GM18508 (cell line): ENCODE data around the gene SAMSN1.
"Not testable (repeated sequence)": the region's sequence is repeated elsewhere in the genome, so short reads cannot be mapped to it uniquely, and the experiment has no call there.

ENCODE experiments used
- ATAC-seq: cut with Tn5 transposase; IDR thresholded peaks from one replicate; pipeline ENCODE4 v1.9.1; 2021; ENCODE audit warnings: moderate number of reproducible peaks; ENCODE audit not compliant: insufficient read depth, unreplicated experiment

SAMSN1 gene

DNA sequence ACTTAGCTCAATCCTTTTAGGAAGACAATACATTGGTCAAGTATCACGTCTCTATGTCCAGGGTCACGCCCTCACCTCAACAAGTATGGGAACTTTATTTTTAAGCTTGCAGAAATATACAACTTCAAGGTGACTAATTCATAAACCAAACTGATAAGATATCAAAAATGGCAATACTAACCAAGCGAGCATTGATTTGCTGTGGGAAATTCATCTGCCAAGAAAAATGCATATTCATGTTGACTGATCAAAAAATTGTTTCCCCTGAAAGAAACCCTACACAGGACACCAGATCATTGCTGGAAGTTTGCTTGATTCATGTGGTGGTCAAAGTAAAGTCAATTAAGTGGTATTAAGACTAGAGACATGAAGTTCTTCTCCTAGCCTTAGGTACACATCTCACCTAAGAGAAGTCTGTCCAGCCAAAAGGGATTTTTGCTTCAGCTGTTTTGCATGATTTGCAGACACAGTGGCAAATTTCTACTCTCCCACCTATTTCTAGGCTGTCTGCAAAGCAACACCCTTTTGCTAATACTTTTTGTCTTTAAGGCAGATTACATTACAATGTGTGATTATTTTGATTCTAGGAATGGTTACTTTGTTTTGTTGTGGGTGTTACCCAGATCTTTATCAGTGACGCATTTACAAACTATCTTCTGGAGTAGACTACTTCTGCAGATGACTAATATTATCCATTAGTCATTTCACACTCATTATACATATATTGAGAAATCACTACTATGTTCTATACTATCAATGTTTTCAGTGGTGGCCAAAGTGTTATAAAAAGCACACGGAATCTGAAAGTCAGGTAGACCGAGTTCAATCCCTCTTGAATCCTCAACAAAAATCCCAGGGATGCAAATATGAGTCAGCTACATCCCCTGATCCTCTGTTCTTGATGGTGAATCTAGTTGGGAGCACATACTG lies 12.4 kb downstream of the SAMSN1 start:
- ATAC-seq: peak; percentile 85

- ATAC-seq: no peak
Observed at GRCh38 chr21:14531757-14532316, 14.3 kb downstream of the SAMSN1 start.

DNA sequence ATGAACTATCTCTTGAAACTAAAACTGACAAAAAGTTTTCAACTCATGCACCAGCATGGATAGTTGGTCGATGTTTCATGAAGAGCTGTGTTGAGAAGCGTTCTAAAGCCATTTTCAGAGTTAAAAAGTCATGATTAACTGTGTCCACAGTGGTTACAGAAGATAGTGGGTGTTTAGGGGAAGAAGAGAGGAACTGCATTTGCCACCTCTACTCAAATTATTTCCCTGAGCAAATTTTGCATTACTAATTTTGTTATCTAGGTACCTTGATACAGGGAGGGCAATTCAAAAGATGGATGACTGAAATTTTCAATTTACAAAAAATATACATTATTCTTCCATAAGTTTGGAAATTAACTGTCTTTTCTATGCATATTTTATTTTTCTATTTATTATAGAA lies 15.5 kb downstream of the SAMSN1 start:
- no peak for ATAC-seq

DNA sequence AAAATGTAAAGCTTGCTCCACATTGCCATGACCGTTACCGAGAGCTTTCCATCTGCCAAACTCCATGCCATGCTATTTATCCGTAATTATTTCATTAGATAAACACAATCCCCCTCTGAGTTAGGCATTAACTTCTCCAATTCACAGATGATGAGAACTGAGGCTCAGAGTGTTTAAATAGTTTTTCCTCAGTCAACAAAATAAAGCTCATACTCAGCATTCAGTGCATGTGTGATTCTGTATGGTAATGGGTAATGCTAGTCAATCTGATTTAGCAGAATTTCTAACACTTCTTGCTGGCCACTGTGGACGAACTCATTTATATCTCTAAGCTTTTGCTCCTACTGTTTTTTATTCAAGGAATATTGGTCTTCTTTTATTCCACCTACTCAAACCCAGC lies 17.3 kb downstream of the SAMSN1 start:
- ATAC-seq: no peak

GRCh38 chr21:14527696-14528652 lies 18.1 kb downstream of the SAMSN1 start:
- no peak for ATAC-seq

DNA sequence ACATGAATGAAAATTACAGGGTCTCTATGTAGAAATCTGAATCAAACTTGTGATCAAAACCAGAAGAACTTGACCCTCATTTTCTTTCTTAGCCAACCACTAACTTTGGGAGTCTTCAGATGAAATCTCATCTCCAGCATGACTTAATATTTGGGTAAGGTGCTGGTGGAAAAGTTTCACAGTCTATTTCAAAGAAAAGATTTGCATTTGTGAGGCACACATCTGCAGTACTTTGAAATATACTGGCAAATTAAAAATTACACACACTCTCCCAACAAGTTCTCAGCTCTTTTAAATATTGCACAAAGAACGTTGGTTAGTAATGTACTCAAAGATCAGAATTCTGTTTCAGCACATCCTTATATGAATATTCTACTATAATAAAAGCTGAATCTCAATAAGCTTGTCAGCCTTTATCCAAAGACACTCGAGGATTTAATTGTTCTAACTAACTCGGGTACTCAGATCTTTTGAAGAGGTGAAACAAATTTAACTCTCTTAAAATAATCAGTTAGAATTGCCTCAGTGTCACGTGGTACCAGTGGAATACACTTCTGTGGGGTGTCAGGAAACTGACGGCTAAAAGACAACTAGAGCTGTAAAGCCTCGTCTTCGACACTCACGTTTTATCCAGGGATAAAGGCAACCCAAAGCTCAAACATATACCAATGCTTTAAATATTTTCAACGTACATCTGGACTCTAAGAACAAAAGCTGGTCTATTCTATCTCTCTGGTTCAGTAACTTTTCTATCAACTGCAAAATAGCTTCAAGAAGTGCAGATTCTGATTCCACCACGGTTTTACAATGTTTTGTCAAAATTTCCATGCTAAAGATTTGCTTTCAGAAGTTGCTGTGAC lies 19.0 kb downstream of the SAMSN1 start:
- ATAC-seq: no peak

DNA sequence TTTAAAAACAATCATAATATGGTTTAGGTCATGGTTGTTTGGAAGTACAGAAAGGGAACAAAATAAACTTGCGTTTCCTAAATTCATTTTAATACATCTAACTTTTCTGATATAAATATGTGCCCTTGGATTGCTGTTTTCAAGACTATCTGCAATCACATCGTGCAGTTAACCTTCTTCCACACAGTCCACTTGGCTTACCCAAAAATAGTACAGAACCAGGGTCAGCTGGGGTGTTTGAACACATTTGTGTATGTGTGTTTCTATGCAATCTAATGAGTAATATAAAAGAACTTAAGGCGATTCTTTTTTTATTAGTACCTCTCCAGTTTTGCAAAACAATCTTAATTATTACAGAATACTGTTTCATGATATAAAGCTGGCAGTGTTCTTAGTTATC lies 19.9 kb downstream of the SAMSN1 start:
- no peak for ATAC-seq

DNA sequence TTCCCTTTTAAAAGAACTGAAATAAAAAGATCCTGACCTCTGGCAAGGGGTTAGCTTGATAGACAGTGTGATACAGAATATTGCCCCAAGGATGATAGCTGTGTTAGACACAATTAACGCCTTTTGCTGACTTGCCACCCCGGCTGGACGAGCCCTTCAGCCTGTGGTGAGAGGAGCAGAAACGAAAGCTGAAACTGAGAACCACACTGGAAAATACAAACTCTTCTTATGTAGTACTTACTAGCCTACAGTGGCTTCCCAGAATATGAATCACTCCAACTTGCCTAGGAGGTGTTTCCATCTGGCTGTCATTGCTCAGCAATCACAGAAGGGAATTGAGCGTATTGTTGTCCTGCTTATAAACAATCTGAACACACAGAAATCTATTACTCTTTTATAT lies 22.9 kb downstream of the SAMSN1 start:
- ATAC-seq: peak; percentile 86

DNA sequence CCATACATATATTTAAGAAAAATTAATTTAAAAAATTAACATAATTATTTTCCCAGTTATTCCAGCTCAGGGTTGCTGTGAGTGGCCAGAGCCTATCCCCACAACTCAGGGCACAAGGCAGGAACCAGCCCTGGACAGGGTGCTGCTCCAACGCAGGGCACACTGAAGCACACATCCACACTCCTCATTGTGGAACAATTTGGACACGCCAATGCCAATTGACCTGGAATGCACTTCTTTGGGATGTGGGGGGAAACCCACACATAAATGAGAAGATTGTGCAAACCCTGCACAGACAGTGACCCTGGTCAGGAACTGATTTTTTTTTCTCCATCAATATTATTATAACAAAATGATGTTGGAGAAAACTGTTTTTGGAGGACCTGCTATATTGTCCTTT lies 23.4 kb downstream of the SAMSN1 start:
- ATAC-seq: no peak

GRCh38 chr21:14520535-14520934 lies 25.6 kb downstream of the SAMSN1 start:
- no peak for ATAC-seq

- no peak for ATAC-seq
Observed at GRCh38 chr21:14519000-14519399, 27.1 kb downstream of the SAMSN1 start.

DNA sequence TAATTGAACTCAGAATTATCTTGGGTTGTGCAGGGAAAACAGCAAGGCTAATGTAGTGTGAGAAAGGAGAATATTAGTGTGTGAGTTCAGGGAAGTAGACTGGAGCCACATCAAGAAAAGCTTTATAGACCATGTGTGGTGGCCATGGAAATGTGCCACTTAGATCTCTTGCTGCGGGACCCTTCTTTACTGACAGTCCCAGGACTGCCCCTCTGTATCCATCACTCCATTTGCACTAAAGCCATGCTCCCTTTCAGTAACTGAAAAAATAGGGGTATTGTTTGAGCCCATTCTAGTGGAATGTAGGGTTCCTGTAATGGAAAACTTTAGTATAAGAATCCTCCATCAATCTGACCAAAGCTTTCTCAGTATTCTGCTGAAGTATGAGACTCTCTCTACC lies 32.3 kb downstream of the SAMSN1 start:
- ATAC-seq: no peak

DNA sequence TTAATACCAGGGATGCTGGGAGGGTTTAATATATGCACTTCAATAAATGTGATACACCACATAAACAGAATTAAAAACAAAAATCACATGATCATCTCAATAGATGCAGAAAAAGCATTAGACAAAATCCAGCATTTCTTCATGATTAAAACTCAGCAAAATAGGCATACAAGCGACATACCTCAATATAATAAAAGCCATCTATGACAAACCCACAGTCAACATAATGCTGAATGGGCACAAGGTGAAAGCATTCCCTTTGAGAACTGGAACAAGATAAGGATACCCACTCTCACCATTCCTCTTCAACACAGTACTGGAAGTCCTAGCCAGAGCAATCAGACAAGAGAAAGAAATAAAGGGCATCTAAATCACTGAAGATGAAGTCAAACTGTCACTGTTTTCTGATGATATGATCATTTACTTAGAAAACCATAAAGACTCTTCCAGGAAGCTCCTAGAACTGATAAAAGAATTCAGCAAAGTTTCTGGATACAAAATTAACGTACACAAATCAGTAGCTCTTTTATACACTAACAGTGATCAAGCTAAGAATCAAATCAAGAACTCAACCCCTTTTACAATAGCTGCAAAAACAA lies 39.2 kb downstream of the SAMSN1 start:
- not testable (repeated sequence) for ATAC-seq

- ATAC-seq: no peak
Observed at GRCh38 chr21:14500873-14501272, 45.2 kb downstream of the SAMSN1 start.

GRCh38 chr21:14499316-14499715 lies 46.8 kb downstream of the SAMSN1 start:
- no peak for ATAC-seq

DNA sequence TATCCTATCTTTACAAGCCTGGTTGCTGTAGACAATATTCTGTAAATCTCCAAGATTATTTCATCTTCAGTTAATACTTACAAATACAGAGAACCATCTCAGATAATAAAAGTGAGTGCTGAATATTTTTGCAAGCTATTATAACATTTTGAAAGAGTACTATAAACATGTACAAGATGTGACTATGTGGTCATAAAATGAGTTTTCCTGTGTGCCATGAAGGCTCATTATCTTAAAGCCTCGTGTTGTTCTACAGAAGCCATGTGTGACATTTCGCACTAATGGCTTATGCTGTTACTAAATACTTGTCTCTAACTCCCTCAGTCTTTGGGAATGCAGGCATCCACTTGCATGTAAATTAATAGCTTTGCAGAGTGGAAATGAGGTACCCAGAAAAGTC lies 48.3 kb downstream of the SAMSN1 start:
- no peak for ATAC-seq

- no peak for ATAC-seq
Observed at GRCh38 chr21:14495075-14495474, 51.0 kb downstream of the SAMSN1 start.

- ATAC-seq: not testable (repeated sequence)
Observed at GRCh38 chr21:14494181-14494580, 51.9 kb downstream of the SAMSN1 start.

DNA sequence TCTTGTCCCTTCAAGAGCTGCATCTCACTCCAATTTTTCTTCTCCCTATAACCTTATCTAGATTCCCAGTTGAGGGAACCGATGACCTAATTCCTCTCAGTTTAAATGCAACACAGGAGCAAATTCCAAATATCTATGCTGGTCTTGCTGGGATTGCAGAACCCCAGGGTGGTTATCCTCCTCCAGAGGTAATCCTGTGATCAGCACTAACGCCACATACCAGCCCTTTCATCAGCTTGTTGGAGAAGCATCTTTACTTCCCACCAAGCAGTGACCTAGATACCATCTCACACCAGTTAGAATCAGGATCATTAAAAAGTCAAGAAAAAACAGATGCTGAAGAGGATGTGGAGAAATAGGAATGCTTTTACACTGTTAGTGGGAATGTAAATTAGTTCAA lies 52.4 kb downstream of the SAMSN1 start:
- no peak for ATAC-seq
